H9 (cell line): ENCODE results near the gene AMBRA1. TPM values are rescaled to one million over a fixed set of nuclear protein-coding genes. Genes with fewer than 3 reads are reported as not detected.

Experiments
- DNase-seq: peaks from one replicate; pipeline ENCODE4 v3.0.0-alpha.2; 2017
- H2AFZ ChIP-seq: one replicate; pipeline ENCODE4 v1.6.1; 2013; ENCODE audit warnings: mild to moderate bottlenecking, low read length, control low read depth, moderate library complexity
- H2AK5ac ChIP-seq: 2 replicates; pipeline ENCODE4 v1.6.1; 2013; ENCODE audit warnings: low read length, control low read depth, mixed read lengths; ENCODE audit not compliant: insufficient read length
- H2BK120ac ChIP-seq: one replicate; pipeline ENCODE4 v1.6.1; 2013; ENCODE audit warnings: low read depth, mild to moderate bottlenecking, low read length, control low read depth, inconsistent platforms; ENCODE audit not compliant: poor library complexity, severe bottlenecking
- H2BK12ac ChIP-seq: 2 replicates; pipeline ENCODE4 v1.6.1; 2013; ENCODE audit warnings: low read length, control low read depth, mixed read lengths, low read depth; ENCODE audit not compliant: insufficient read length
- H2BK15ac ChIP-seq: 2 replicates; pipeline ENCODE4 v1.6.1; 2013; ENCODE audit warnings: low read depth, low read length, control low read depth
- H2BK20ac ChIP-seq: one replicate; pipeline ENCODE4 v1.6.1; 2013; ENCODE audit warnings: low read depth, mild to moderate bottlenecking, low read length, control low read depth, inconsistent platforms; ENCODE audit not compliant: poor library complexity, severe bottlenecking
- H2BK5ac ChIP-seq: 2 replicates; pipeline ENCODE4 v1.6.1; 2013; ENCODE audit warnings: low read length, control low read depth, mixed read lengths; ENCODE audit not compliant: insufficient read length
- H3K14ac ChIP-seq: 2 replicates; pipeline ENCODE4 v1.6.1; 2013; ENCODE audit warnings: low read length, control low read depth; ENCODE audit not compliant: insufficient read depth
- H3K18ac ChIP-seq: 2 replicates; pipeline ENCODE4 v1.6.1; 2013; ENCODE audit warnings: low read depth, mild to moderate bottlenecking, mixed read lengths, low read length, control low read depth; ENCODE audit not compliant: insufficient read length
- H3K23ac ChIP-seq: 2 replicates; pipeline ENCODE4 v1.6.1; 2013; ENCODE audit warnings: low read length, control low read depth, mixed read lengths, low read depth; ENCODE audit not compliant: insufficient read length
- H3K23me2 ChIP-seq: 2 replicates; pipeline ENCODE4 v1.6.1; 2013; ENCODE audit warnings: low read depth, mild to moderate bottlenecking, mixed read lengths, low read length, control low read depth; ENCODE audit not compliant: insufficient read length, poor library complexity, severe bottlenecking
- H3K27ac ChIP-seq: 2 replicates; pipeline ENCODE4 v1.5.1; 2013; ENCODE audit warnings: low read length, control low read depth, mixed read lengths, low read depth; ENCODE audit not compliant: insufficient read length
- H3K27me3 ChIP-seq: 2 replicates; pipeline ENCODE4 v1.6.1; 2013; ENCODE audit warnings: low read length, control low read depth, inconsistent platforms; ENCODE audit not compliant: insufficient read depth
- H3K4ac ChIP-seq: 2 replicates; pipeline ENCODE4 v1.6.1; 2013; ENCODE audit warnings: low read depth, mild to moderate bottlenecking, control low read depth, inconsistent platforms, low read length, moderate library complexity
- H3K4me1 ChIP-seq: 2 replicates; pipeline ENCODE4 v1.6.1; 2013; ENCODE audit warnings: low read length, control low read depth, inconsistent platforms; ENCODE audit not compliant: insufficient read depth
- H3K4me2 ChIP-seq: 2 replicates; pipeline ENCODE4 v1.6.1; 2013; ENCODE audit warnings: low read length, control low read depth, mixed read lengths; ENCODE audit not compliant: insufficient read length, insufficient read depth
- H3K56ac ChIP-seq: 2 replicates; pipeline ENCODE4 v1.6.1; 2013; ENCODE audit warnings: low read depth, mild to moderate bottlenecking, mixed read lengths, low read length, control low read depth; ENCODE audit not compliant: insufficient read length
- H3K79me1 ChIP-seq: 2 replicates; pipeline ENCODE4 v1.6.1; 2013; ENCODE audit warnings: low read depth, mild to moderate bottlenecking, moderate library complexity, low read length, control low read depth, inconsistent platforms; ENCODE audit not compliant: insufficient read depth, poor library complexity, severe bottlenecking
- H3K79me2 ChIP-seq: 2 replicates; pipeline ENCODE4 v1.6.1; 2013; ENCODE audit warnings: low read length, control low read depth, inconsistent platforms; ENCODE audit not compliant: insufficient read depth
- H3K9ac ChIP-seq: 2 replicates; pipeline ENCODE4 v1.6.1; 2013; ENCODE audit warnings: low read length, control low read depth, mixed read lengths; ENCODE audit not compliant: insufficient read length; ENCODE audit errors: extremely low read depth
- H3K9me3 ChIP-seq: one replicate; pipeline ENCODE4 v1.6.1; 2013; ENCODE audit warnings: low read depth, low read length, inconsistent platforms; ENCODE audit not compliant: control insufficient read depth
- H3T11ph ChIP-seq: one replicate; pipeline ENCODE4 v1.6.1; 2013; ENCODE audit warnings: mild to moderate bottlenecking, low read length, control low read depth, inconsistent platforms
- H4K20me1 ChIP-seq: one replicate; pipeline ENCODE4 v1.6.1; 2013; ENCODE audit not compliant: control insufficient read depth, insufficient read length, insufficient read depth
- H4K5ac ChIP-seq: 2 replicates; pipeline ENCODE4 v1.6.1; 2013; ENCODE audit warnings: low read depth, mild to moderate bottlenecking, mixed read lengths, low read length, control low read depth; ENCODE audit not compliant: insufficient read length
- H4K8ac ChIP-seq: replicated peaks from 2 replicates; pipeline ENCODE4 v1.6.1; 2013; ENCODE audit warnings: low read length, control low read depth, mixed read lengths, low read depth; ENCODE audit not compliant: insufficient read length
- H4K91ac ChIP-seq: 2 replicates; pipeline ENCODE4 v1.6.1; 2013; ENCODE audit warnings: low read depth, mild to moderate bottlenecking, moderate library complexity, mixed read lengths, low read length, control low read depth; ENCODE audit not compliant: insufficient read length
- H3K27ac Mint-ChIP-seq, 3 experiments: 2 replicates in 2 of 3; 3 replicates in 1 of 3; pipeline ENCODE4 v1.8.0; 2020 to 2021; ENCODE audit warnings: mixed read lengths in 3 of 3, mild to moderate bottlenecking in 1 of 3, moderate library complexity in 1 of 3
- H3K27me3 Mint-ChIP-seq: 2 replicates; pipeline ENCODE4 v1.8.0; 2021; ENCODE audit warnings: low read depth, mild to moderate bottlenecking, moderate library complexity, mixed read lengths
- H3K36me3 Mint-ChIP-seq, 3 experiments: 2 replicates in 2 of 3; 3 replicates in 1 of 3; pipeline ENCODE4 v1.8.0; 2020 to 2021; ENCODE audit warnings: low read depth in 3 of 3, mixed read lengths in 3 of 3; ENCODE audit not compliant: insufficient read depth in 1 of 3
- H3K4me1 Mint-ChIP-seq, 2 experiments: 2 replicates each; pipeline ENCODE4 v1.8.0; 2020; ENCODE audit warnings: mixed read lengths in 2 of 2
- H3K4me3 Mint-ChIP-seq, 2 experiments: 2 replicates in 1 of 2; 3 replicates in 1 of 2; pipeline ENCODE4 v1.8.0; 2020 to 2021; ENCODE audit warnings: mild to moderate bottlenecking in 2 of 2, mixed read lengths in 2 of 2, moderate library complexity in 1 of 2
- H3K9me3 Mint-ChIP-seq, 2 experiments: 2 replicates in 1 of 2; 3 replicates in 1 of 2; pipeline ENCODE4 v1.8.0; 2020; ENCODE audit warnings: mild to moderate bottlenecking in 2 of 2, mixed read lengths in 2 of 2, moderate library complexity in 1 of 2
- WGBS: extraction: QIAGEN DNeasy Blood & Tissue Kit; methylation state at CpG from one replicate; pipeline ENCODE4 v1.1.7; 2013; ENCODE audit warnings: missing lambda C conversion rate, low lambda C conversion rate, mixed read lengths; ENCODE audit not compliant: insufficient read length; ENCODE audit errors: extremely low coverage; 5-methylcytosine and 5-hydroxymethylcytosine counted together
- total RNA-seq: library from RNA; stranded (reverse); gene quantifications from 2 replicates; pipeline ENCODE4 v1.2.1, GENCODE V29; 2021
- TF ChIP-seq, protein P1 (sequence below): fragments of 200-600 bp; sonication (generic); conservative IDR thresholded peaks from 3 replicates; pipeline ENCODE4 v1.8.0; 2021; ENCODE audit warnings: antibody characterized with exemption, mild to moderate bottlenecking

Gene AMBRA1
- total RNA-seq, 1 experiment from 2014 or later: 37.5 TPM

DNA sequence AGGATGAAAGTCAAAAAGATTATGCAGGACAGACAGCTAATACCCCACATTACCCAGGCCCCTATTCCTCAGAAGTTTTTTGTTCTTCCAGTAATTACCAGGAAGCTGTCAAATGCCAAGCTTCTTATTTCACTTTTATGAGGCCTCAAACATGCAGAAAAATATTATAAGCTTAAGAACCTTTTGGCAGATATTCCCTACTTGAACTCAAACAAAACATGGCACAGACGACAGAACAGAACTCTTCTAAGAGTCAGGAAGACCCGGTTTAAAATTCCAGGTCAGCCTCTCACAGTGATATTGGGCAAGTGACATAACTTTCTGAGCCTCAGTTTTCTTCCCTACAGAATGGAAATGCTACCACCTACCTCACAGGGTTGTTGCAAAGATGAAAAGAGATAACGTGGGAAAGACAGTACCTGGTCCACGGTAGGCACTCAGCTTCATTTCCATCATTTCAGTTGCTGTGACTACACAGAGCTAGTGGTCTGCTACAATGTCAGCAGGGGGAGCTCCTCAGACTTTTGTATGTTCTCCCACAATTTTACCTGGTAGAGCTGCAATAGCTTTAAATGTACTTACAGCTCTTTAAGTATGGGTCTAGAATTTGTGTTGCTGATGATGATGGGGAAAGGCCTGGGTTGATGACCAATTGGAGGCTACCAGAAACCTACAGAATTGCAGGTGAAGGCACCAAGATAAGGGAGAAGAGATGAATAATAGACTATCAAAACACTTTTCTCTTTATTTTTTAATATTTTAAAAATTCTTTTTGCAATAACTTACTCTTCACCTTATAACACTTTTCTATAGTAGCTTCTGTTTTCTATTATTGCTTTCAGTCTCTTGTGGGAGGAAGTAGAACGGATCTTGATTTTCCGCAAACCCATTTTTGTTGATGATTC, 103.9 kb downstream of the AMBRA1 start:
- Histone ChIP-seq H4K8ac (no peak overlapping the region), H3T11ph (no peak overlapping the region), H3K27me3 (no peaks in the 10 kb centered on the region), H3K27ac (no peak overlapping the region), H3K9me3 (no peaks in the 10 kb centered on the region), H4K91ac (no peak overlapping the region), H3K18ac (no peak overlapping the region), H2BK120ac (no peak overlapping the region), H3K79me2 (no peaks in the 10 kb centered on the region), H3K79me1 (no peaks in the 10 kb centered on the region), H2BK15ac (no peak overlapping the region), H3K23me2 (no peaks in the 10 kb centered on the region), H3K9ac (no peak overlapping the region), H2BK5ac (no peak overlapping the region), H2BK20ac (no peak overlapping the region), H2AFZ (no peak overlapping the region), H2BK12ac (no peak overlapping the region), H3K4me1 (no peaks in the 10 kb centered on the region), H4K20me1 (no peaks in the 10 kb centered on the region), H3K4ac (no peak overlapping the region), H2AK5ac (no peak overlapping the region), H4K5ac (no peak overlapping the region), H3K4me2 (no peak overlapping the region), H3K14ac (no peak overlapping the region), H3K23ac (no peak overlapping the region), H3K56ac (no peak overlapping the region)
- no peak overlapping the region for H3K4me3 Mint-ChIP-seq
- H3K27ac Mint-ChIP-seq: peak overlapping the region in 1 of 3 experiments; percentile 66; a peak in 1 of 7 replicates
- no peaks in the 10 kb centered on the region; the same call in 1 of the 2 replicates for H3K27me3 Mint-ChIP-seq
- peaks cover 0 to 13% (median 0%) of the 10 kb centered on the region in 3 experiments; a peak in 2 of 7 replicates for H3K36me3 Mint-ChIP-seq
- H3K4me1 Mint-ChIP-seq: peaks cover 5 to 14% of the 10 kb centered on the region in 2 experiments
- DNase-seq: peak; percentile 49
- TF ChIP-seq, protein P1, sequence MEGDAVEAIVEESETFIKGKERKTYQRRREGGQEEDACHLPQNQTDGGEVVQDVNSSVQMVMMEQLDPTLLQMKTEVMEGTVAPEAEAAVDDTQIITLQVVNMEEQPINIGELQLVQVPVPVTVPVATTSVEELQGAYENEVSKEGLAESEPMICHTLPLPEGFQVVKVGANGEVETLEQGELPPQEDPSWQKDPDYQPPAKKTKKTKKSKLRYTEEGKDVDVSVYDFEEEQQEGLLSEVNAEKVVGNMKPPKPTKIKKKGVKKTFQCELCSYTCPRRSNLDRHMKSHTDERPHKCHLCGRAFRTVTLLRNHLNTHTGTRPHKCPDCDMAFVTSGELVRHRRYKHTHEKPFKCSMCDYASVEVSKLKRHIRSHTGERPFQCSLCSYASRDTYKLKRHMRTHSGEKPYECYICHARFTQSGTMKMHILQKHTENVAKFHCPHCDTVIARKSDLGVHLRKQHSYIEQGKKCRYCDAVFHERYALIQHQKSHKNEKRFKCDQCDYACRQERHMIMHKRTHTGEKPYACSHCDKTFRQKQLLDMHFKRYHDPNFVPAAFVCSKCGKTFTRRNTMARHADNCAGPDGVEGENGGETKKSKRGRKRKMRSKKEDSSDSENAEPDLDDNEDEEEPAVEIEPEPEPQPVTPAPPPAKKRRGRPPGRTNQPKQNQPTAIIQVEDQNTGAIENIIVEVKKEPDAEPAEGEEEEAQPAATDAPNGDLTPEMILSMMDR: peak; percentile 77
- H3K9me3 Mint-ChIP-seq: no peaks in the 10 kb centered on the region
- no CpG with 5 or more reads among the region's 6 CpGs for WGBS
